AG10803 (cell line): Measurements from ENCODE around the gene SETBP1.

Source experiments
- DNase-seq: peaks from one replicate; pipeline ENCODE4 v3.0.0; 2010; ENCODE audit warnings: low read depth
- H3K4me3 ChIP-seq: 2 replicates; pipeline ENCODE4 v1.5.1; 2011; ENCODE audit warnings: mild to moderate bottlenecking, low read length, control low read depth
- CTCF ChIP-seq: conservative IDR thresholded peaks from 2 replicates; pipeline ENCODE4 v1.5.1; 2011; ENCODE audit warnings: mild to moderate bottlenecking, low read length, control low read depth, inconsistent platforms

SETBP1 gene

GRCh38 chr18:44801781-44802180, 121.1 kb downstream of the SETBP1 start:
- no peak for TF ChIP-seq CTCF
- no peak for DNase-seq
- H3K4me3 ChIP-seq = no peak overlapping the region

GRCh38 chr18:44802508-44802907, 121.8 kb downstream of the SETBP1 start:
- no peak overlapping the region for H3K4me3 ChIP-seq
- peak; percentile 54 for DNase-seq

DNA sequence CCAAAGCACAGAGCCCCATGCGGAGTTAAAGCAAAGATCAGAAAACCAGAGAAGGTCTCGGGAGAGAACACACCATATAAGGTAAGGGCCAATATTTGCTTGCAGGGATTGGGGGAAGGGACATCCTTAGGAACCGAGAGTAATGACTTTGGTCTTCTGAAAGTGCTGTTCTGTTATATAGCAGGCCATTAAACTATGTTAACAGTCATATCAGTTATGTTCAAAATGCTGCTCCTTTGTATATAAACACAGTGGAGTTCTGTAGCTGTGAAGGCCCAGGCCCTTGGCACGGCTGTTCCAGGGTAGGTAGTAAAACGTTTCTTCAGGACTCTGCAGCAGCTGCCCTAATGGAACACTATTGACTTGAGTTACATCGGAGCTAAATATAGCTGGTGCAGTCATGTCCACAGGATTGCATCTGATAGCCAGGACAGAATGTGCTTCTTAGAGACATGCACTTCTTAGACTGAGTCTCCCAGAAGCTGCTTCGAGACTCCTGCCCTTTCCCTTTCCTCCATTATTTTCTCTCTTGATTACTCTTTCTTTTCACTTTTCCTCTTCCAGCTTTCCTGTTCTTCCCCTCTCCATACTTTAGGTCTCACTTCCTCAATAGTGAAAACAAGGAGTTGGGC, 122.4 kb downstream of the SETBP1 start:
- no peak for TF ChIP-seq CTCF
- no peak overlapping the region for H3K4me3 ChIP-seq
- DNase-seq = peak; percentile 61

More at GRCh38 chr18:44802508-44802907, 121.8 kb downstream of the SETBP1 start:
- TF ChIP-seq CTCF = no peak

DNA sequence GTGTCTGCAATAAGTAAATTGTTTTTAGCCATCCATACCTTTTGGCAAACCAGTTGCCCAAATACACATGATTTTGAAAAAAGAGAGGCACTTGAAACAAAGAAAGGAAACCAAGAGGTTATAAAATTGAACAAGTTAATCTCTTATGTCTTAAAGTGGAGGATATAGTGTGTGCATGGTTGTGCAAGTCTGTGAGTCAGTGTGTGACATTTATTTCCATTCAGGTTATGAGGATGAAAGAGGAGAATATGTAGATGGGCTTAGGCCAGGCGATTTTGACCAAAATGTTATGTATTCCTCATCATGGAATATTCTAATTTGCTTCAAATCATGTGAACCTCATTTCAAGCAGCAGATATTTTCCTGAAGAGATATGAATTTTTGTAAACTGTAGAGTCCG, 123.3 kb downstream of the SETBP1 start:
- H3K4me3 ChIP-seq = no peak overlapping the region
- no peak for TF ChIP-seq CTCF
- DNase-seq = no peak

DNA sequence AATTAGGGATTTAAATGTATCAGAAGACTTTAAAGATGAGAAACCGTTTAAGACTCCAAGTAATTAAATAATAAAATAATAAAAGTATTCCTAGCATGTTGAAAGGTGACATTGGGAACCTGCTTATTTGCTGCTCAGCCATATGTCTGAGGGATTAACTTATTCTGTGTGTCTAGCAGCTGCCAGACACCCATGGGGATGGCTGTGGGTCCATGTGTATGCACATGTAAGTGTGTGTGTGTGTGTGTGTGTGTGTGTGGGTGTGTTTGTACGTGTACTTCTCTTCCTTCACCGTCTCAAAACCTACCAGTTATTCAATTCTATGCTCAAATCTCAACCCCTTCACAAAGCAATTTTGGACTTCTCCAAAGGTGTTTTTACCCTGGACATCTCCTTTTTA, 124.5 kb downstream of the SETBP1 start:
- TF ChIP-seq CTCF = no peak
- no peak for DNase-seq
- H3K4me3 ChIP-seq = no peak overlapping the region

DNA sequence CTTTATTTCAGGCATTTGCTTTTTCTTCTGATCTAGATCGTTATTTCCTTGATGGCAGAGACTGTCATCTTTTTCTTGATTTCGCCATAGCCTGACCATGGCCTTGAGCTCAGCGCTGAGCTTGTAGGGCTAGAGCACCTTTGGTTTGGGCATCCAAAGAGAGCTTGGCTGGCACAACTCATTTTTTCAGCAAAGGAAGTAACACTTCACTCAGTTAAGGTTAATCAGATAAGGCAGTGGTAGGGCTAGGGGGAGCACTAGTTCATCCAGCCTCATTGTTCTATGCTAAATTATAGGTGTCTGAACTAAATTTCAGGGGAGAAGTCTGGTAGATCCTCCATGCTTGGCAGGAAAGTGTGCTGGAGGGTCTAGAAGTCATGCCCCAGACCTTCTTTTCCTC, 125.0 kb downstream of the SETBP1 start:
- H3K4me3 ChIP-seq = no peak overlapping the region
- no peak for TF ChIP-seq CTCF
- DNase-seq = no peak

- TF ChIP-seq CTCF = no peak
- H3K4me3 ChIP-seq = no peak overlapping the region
- no peak for DNase-seq
These were observed 127.1 kb downstream of the SETBP1 start for GRCh38 chr18:44807766-44808165.
